Endodermal cell (in vitro differentiated cells): ENCODE measurements around the gene PCDHGA5. TPM values are rescaled to one million over a fixed set of nuclear protein-coding genes. Genes with fewer than 3 reads are reported as not detected.

Source experiments
- DNase-seq: peaks from one replicate; pipeline ENCODE4 v3.0.0-alpha.2; 2017
- H3K27ac ChIP-seq: 2 replicates; pipeline ENCODE4 v1.5.1; 2013; ENCODE audit warnings: mild to moderate bottlenecking, low read depth, low read length, moderate library complexity
- H3K27me3 ChIP-seq: 2 replicates; pipeline ENCODE4 v1.6.1; 2013; ENCODE audit warnings: mild to moderate bottlenecking, low read length, moderate library complexity; ENCODE audit not compliant: insufficient read depth, control insufficient read depth, poor library complexity, severe bottlenecking
- H3K36me3 ChIP-seq: 2 replicates; pipeline ENCODE4 v1.7.0; 2013; ENCODE audit warnings: mild to moderate bottlenecking, low read length, moderate library complexity; ENCODE audit not compliant: control insufficient read depth, insufficient read depth
- H3K4me1 ChIP-seq: one replicate; pipeline ENCODE4 v1.7.0; 2013; ENCODE audit warnings: low read length; ENCODE audit not compliant: control insufficient read depth, insufficient read depth
- H3K4me3 ChIP-seq: 2 replicates; pipeline ENCODE4 v1.5.1; 2013; ENCODE audit warnings: mild to moderate bottlenecking, low read length, moderate library complexity
- H3K9ac ChIP-seq: 2 replicates; pipeline ENCODE4 v1.6.1; 2013; ENCODE audit warnings: mild to moderate bottlenecking, low read length, moderate library complexity; ENCODE audit not compliant: poor library complexity, severe bottlenecking; ENCODE audit errors: extremely low read depth
- H3K9me3 ChIP-seq: 2 replicates; pipeline ENCODE4 v1.6.1; 2013; ENCODE audit warnings: mild to moderate bottlenecking, low read length, moderate library complexity; ENCODE audit not compliant: control insufficient read depth
- H3K27ac Mint-ChIP-seq: 2 replicates; pipeline ENCODE4 v1.8.0; 2020; ENCODE audit warnings: mixed read lengths
- H3K27me3 Mint-ChIP-seq: 2 replicates; pipeline ENCODE4 v1.8.0; 2021; ENCODE audit warnings: mild to moderate bottlenecking, mixed read lengths; ENCODE audit not compliant: insufficient read depth
- H3K36me3 Mint-ChIP-seq: 2 replicates; pipeline ENCODE4 v1.8.0; 2020; ENCODE audit warnings: low read depth, mixed read lengths
- H3K4me1 Mint-ChIP-seq: 2 replicates; pipeline ENCODE4 v1.8.0; 2020; ENCODE audit warnings: mixed read lengths
- H3K4me3 Mint-ChIP-seq: 2 replicates; pipeline ENCODE4 v1.8.0; 2020; ENCODE audit warnings: mild to moderate bottlenecking, moderate library complexity, mixed read lengths
- H3K9me3 Mint-ChIP-seq: 2 replicates; pipeline ENCODE4 v1.8.0; 2020; ENCODE audit warnings: mild to moderate bottlenecking, mixed read lengths
- WGBS, 2 experiments: methylation state at CpG; one replicate each; pipeline versions ENCODE4 v1.1.5 to v1.1.7; 2013; ENCODE audit warnings: missing lambda C conversion rate in 2 of 2, mixed read lengths in 1 of 2; ENCODE audit not compliant: insufficient coverage in 1 of 2, insufficient read length in 1 of 2; 5-methylcytosine and 5-hydroxymethylcytosine counted together
- total RNA-seq, 2 donors: library from RNA; stranded (reverse); fragmentation: NEBNext Ultra II Directional in 1 of 2; extraction: Animal tissue kit (Norgen Biotek cat#: 25700) in 1 of 2; gene quantifications; 2 replicates in 1 of 2; 3 replicates in 1 of 2; pipeline ENCODE4 v1.2.1, GENCODE V29; 2021
- TF ChIP-seq, protein P1 (sequence below): fragments of 200-600 bp; sonication (generic); conservative IDR thresholded peaks from 2 replicates; pipeline ENCODE4 v1.5.0; 2021; ENCODE audit warnings: antibody characterized with exemption, mild to moderate bottlenecking

The PCDHGA5 gene
- total RNA-seq, 2 donors from 2014 or later = 0.51 to 3.0 TPM

DNA sequence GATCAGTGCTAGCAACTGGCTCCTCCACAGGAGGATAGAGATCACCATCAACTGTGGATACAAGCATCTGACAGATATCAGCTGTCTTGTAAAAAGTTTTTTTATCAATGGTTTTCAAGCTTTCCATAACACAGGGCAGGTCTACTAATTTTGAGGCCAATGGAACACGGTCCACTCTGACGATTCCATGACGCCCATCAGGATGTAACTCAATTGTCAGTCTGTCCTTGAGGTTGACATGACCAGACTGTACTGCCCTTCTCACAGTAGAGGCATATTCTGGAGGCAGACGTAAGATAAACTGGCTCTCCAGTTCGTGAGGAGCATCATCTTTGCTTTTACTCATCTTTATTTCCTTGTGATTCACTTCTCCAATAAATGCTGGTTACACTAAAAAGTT lies 44.3 kb upstream of the PCDHGA5 start:
- Mint-ChIP-seq H3K4me3 (peak overlapping the region; percentile 99), H3K9me3 (peaks cover 51% of the 10 kb centered on the region), H3K4me1 (peaks cover 2% of the 10 kb centered on the region), H3K27ac (peak overlapping the region; percentile 100), H3K36me3 (peaks cover 53% of the 10 kb centered on the region), H3K27me3 (no peaks in the 10 kb centered on the region)
- H3K4me3 ChIP-seq = peak overlapping the region; percentile 91
- 74 to 85% methylated on average over 5 of the region's 5 CpGs for WGBS, 2 experiments
- DNase-seq = no peak
- peaks cover 45% of the 10 kb centered on the region for H3K36me3 ChIP-seq
- H3K4me1 ChIP-seq = no peaks in the 10 kb centered on the region
- TF ChIP-seq, protein P1, sequence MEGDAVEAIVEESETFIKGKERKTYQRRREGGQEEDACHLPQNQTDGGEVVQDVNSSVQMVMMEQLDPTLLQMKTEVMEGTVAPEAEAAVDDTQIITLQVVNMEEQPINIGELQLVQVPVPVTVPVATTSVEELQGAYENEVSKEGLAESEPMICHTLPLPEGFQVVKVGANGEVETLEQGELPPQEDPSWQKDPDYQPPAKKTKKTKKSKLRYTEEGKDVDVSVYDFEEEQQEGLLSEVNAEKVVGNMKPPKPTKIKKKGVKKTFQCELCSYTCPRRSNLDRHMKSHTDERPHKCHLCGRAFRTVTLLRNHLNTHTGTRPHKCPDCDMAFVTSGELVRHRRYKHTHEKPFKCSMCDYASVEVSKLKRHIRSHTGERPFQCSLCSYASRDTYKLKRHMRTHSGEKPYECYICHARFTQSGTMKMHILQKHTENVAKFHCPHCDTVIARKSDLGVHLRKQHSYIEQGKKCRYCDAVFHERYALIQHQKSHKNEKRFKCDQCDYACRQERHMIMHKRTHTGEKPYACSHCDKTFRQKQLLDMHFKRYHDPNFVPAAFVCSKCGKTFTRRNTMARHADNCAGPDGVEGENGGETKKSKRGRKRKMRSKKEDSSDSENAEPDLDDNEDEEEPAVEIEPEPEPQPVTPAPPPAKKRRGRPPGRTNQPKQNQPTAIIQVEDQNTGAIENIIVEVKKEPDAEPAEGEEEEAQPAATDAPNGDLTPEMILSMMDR = no peak
- peak overlapping the region; percentile 7 for H3K27ac ChIP-seq
- H3K9ac ChIP-seq = peak overlapping the region; percentile 99
- peaks cover 68% of the 10 kb centered on the region for H3K9me3 ChIP-seq
- H3K27me3 ChIP-seq = no peaks in the 10 kb centered on the region

DNA sequence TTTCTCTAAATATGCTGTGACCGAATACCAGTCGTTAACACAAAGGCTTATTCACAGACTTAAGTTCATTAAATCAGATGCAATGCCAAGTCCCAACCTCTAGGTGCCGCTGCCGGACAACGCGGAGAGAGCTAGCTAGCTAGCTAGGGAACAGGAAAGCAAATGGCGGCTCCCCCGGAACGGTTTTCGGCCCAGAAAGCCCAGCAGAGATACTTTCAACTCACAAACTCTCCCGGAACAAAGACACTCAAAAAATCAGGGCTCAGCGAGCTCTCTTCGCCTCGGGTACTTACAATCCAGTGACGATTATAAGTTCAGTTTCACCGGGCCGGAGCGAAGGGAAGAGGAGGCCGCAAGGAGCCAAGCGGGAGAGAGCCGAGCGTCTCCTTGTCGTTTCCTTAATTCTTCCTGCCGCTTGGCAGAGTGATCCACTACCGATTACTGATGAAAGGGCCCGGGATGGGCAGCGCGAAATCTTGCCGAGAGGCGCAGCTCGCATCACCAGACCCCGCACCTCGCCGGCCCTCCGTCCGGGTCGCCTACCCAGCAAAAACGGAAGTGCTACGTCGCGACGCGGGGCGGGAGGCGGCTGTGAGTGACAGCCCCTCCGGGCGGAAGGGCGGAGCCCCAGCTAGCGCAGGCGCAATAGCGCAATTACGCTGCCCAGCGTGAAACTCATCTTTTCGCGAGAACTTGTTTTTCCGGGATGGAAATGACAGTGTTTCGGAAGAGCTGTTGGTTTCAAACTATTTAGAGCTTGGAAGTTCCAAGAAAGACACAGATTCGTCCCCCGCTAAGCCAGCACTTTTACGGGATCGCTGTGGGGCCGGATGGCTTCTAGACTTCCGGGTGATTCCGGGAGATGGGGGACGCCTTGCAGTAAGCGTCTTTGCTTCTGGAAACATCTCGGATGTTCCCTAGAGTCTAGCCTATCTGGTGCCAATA lies 43.5 kb upstream of the PCDHGA5 start, which contains the start of gene TAF7:
TSS of gene TAF7 (minus strand) at position 560 of the 945 bp plus-strand sequence. CDS start 740 bp downstream, outside the sequence.
- peaks cover 47% of the 10 kb centered on the region for H3K9me3 Mint-ChIP-seq
- 2 to 5% methylated on average over 47 to 67 of the region's 67 CpGs for WGBS, 2 experiments

DNA sequence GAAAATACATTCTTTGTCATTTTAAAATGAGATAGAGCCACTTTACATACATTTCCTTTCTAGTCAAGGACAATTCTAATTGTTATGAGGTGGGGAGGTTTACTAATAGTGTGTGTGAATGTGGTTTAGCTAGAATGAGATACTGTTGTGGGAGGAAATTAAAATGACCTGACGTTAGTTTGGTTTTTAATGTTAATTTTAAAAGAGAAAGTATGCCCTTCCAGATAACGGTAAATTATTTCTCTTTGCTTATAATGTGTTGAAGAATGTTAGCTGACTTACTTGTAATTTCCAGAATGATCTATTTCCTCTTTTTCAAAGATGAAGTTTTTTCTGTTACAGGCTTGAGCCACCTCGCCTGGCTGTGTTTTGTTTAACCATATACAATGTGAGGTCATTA lies 41.7 kb upstream of the PCDHGA5 start:
- Histone ChIP-seq H3K9me3 (peaks cover 46% of the 10 kb centered on the region), H3K9ac (no peak overlapping the region), H3K4me1 (no peaks in the 10 kb centered on the region), H3K36me3 (peaks cover 24% of the 10 kb centered on the region), H3K27ac (no peak overlapping the region), H3K4me3 (no peak overlapping the region), H3K27me3 (no peaks in the 10 kb centered on the region)
- Mint-ChIP-seq H3K4me3 (peak overlapping the region; percentile 99), H3K36me3 (peaks cover 30% of the 10 kb centered on the region), H3K4me1 (peaks cover 2% of the 10 kb centered on the region), H3K27ac (no peak overlapping the region), H3K27me3 (peaks cover 8% of the 10 kb centered on the region), H3K9me3 (peaks cover 45% of the 10 kb centered on the region)
- TF ChIP-seq, protein P1 = no peak
- 92 to 93% methylated on average over 2 of the region's 3 CpGs for WGBS, 2 experiments
- DNase-seq = no peak

More for the DNA sequence above, 43.5 kb upstream of the PCDHGA5 start, which contains the start of gene TAF7:
- Histone ChIP-seq H3K36me3 (peaks cover 37% of the 10 kb centered on the region), H3K4me3 (peak within 1 kb of the TSS; percentile 91), H3K27me3 (no peaks in the 10 kb centered on the region), H3K9me3 (peaks cover 63% of the 10 kb centered on the region), H3K9ac (peak within 1 kb of the TSS; percentile 99), H3K27ac (peak within 1 kb of the TSS; percentile 97), H3K4me1 (no peaks in the 10 kb centered on the region)
- Mint-ChIP-seq H3K36me3 (peaks cover 45% of the 10 kb centered on the region), H3K27me3 (no peaks in the 10 kb centered on the region), H3K27ac (peak within 1 kb of the TSS; percentile 100), H3K4me3 (peak within 1 kb of the TSS; percentile 99), H3K4me1 (peaks cover 2% of the 10 kb centered on the region)
- DNase-seq = peak; percentile 97
- TF ChIP-seq, protein P1 = peak; percentile 90
